Right cardiac atrium (tissue), 5 donors: ENCODE measurements around the gene NUP205. TPM values are rescaled to one million over a fixed set of nuclear protein-coding genes. Genes with fewer than 3 reads are reported as not detected.

Source experiments
- ATAC-seq, 2 donors: fragments of 200-7000 bp; cut with Tn5 transposase; one replicate each; pipeline versions ENCODE4 v1.8.0 to v1.9.1; 2020; ENCODE audit warnings: moderate library complexity in 2 of 2, mild to moderate bottlenecking in 1 of 2
- DNase-seq, 3 donors: peaks; one replicate each; pipeline ENCODE4 v3.0.0-alpha.2; 2020
- H3K27ac ChIP-seq: one replicate; pipeline ENCODE4 v1.5.1; 2013; ENCODE audit warnings: mild to moderate bottlenecking, low read length, control low read depth, moderate library complexity
- H3K27me3 ChIP-seq: one replicate; pipeline ENCODE4 v1.6.1; 2013; ENCODE audit not compliant: control insufficient read depth, insufficient read depth
- H3K4me1 ChIP-seq: one replicate; pipeline ENCODE4 v1.6.1; 2013; ENCODE audit warnings: low read length; ENCODE audit not compliant: control insufficient read depth, insufficient read depth
- H3K4me3 ChIP-seq: one replicate; pipeline ENCODE4 v1.5.1; 2013; ENCODE audit warnings: low read length, control low read depth
- H3K9me3 ChIP-seq: one replicate; pipeline ENCODE4 v1.6.1; 2013; ENCODE audit warnings: low read length; ENCODE audit not compliant: control insufficient read depth
- WGBS: extraction: QIAGEN DNeasy Blood & Tissue Kit; methylation state at CpG from one replicate; pipeline ENCODE4 v1.1.7; 2013; 5-methylcytosine and 5-hydroxymethylcytosine counted together
- intact Hi-C, 4 donors: fragments of 100-400 bp; cut with DNase I; formaldehyde crosslinking; loops; one replicate each; pipeline versions ENCODE4 v1.11.0 to v1.14.0; 2022 to 2023
- polyA plus RNA-seq: library from polyadenylated mRNA; stranded (reverse); fragments of 200-250 nt; gene quantifications from one replicate; pipeline ENCODE4 v1.2.3, GENCODE V29; 2013
- total RNA-seq, 4 donors: library from RNA; stranded (reverse); fragmentation: NEBNext Ultra II Directional; extraction: Animal tissue kit (Norgen Biotek cat#: 25700); gene quantifications; one replicate each; pipeline ENCODE4 v1.2.1, GENCODE V29; 2021
- donor health status: healthy with polysubstance abuse.
- donor health status: DM: no; HTN: yes; CAD: no.
- donor health status: DM: no; HTN: no; CAD: no.
- donor health status: DM: no; HTN: yes; CAD: no; lungs with severe emphysema.
- donor health status: DM: yes; HTN: yes; CAD: no.

NUP205 gene
- total and polyA plus RNA-seq, 5 donors, result 12.2 to 22.1 (median 17.9) TPM

GRCh38 chr7:135519233-135519688, 38.5 kb upstream of the NUP205 start:
- H3K4me3 ChIP-seq, result no peak overlapping the region

DNA sequence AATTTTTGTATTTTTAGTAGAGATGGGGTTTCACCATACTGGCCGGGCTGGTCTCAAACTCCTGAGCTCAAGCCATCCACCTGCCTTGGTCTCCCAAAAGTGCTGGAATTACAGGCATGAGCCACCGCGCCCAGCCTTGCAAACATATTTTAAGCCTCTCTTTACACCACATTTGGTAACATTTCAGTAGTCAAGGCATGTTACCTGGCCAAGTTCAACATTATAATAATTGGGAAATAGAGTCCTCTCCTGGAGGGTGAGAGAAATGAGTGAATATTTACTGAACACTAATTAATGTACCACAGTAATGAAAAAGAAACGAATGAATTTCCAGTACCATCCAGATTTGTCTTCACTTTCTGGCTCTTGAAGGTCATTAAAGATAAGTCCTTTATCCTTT, 37.8 kb upstream of the NUP205 start:
- WGBS, result 89% methylated on average over 4 of the region's 4 CpGs
- no peaks in the 10 kb centered on the region for H3K4me1 ChIP-seq
- DNase-seq (no peak), ATAC-seq (no peak)
- no peak overlapping the region for H3K4me3 ChIP-seq
- H3K27ac ChIP-seq, result no peak overlapping the region
- intact Hi-C loops, result no loop called here
- H3K27me3 ChIP-seq, result no peaks in the 10 kb centered on the region
- no peaks in the 10 kb centered on the region for H3K9me3 ChIP-seq

More at GRCh38 chr7:135519233-135519688, 38.5 kb upstream of the NUP205 start:
- intact Hi-C loops, result no loop called here
- Histone ChIP-seq H3K4me1 (no peaks in the 10 kb centered on the region), H3K27ac (no peak overlapping the region), H3K9me3 (no peaks in the 10 kb centered on the region), H3K27me3 (no peaks in the 10 kb centered on the region)
- DNase-seq, result no peak
- no peak for ATAC-seq

- DNase-seq (no peak), ATAC-seq (no peak)
- Histone ChIP-seq H3K4me3 (no peak overlapping the region), H3K27ac (no peak overlapping the region), H3K9me3 (no peaks in the 10 kb centered on the region), H3K27me3 (no peaks in the 10 kb centered on the region), H3K4me1 (no peaks in the 10 kb centered on the region)
- WGBS, result 91% methylated on average over 6 of the region's 6 CpGs
- intact Hi-C loops, result no loop called here
These were observed 35.2 kb upstream of the NUP205 start for GRCh38 chr7:135522509-135522908.

- intact Hi-C loops, result no loop called here
- no peak overlapping the region for H3K27ac ChIP-seq
- no peaks in the 10 kb centered on the region for H3K9me3 ChIP-seq
- H3K27me3 ChIP-seq, result no peaks in the 10 kb centered on the region
- 93% methylated on average over 1 of the region's 1 CpG for WGBS
- ATAC-seq (no peak), DNase-seq (no peak)
- no peaks in the 10 kb centered on the region for H3K4me1 ChIP-seq
- H3K4me3 ChIP-seq, result no peak overlapping the region
These were observed 34.6 kb upstream of the NUP205 start for GRCh38 chr7:135523146-135523545.

DNA sequence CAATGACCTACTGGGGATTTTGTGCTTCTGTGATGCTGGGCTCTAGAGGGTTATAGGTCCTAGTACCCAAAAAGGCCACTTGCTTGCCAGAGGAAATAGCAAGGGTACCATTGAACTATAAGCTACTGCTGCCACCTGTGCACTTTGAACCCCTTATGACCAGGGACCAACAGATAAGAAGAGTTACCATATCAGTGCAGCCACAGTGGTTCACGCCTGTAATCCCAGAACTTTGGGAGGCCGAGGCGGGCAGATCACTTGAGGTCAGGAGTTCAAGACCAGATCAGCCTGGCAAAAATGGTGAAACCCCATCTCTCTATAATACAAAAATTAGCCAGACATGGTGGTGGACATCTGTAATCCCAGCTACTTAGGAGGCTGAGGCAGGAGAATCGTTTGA, 32.3 kb upstream of the NUP205 start:
- H3K27ac ChIP-seq, result no peak overlapping the region
- no peaks in the 10 kb centered on the region for H3K27me3 ChIP-seq
- intact Hi-C loops, result no loop called here
- H3K9me3 ChIP-seq, result no peaks in the 10 kb centered on the region
- H3K4me1 ChIP-seq, result no peaks in the 10 kb centered on the region
- H3K4me3 ChIP-seq, result no peak overlapping the region
- 91% methylated on average over 4 of the region's 4 CpGs for WGBS
- no peak for DNase-seq
- no peak for ATAC-seq

DNA sequence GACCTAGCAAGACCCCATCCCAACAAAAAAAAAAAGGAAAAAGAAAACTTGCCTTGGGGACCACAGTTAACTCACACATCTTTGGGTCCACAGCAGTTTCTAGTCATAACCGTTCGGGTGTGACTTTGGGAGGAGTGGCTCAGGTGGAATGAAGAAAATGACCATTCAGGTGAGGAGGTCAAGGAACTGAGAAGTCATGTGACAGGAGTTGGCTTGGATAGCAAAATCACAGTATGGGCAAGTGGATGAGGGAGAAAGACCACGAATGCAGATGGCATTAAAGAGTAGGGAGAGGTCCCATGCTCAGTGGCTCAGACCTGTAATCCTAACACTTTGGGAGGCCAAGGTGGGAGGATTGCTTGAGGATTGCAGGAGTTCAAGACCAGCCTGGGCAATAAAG, 30.7 kb upstream of the NUP205 start:
- intact Hi-C loops, result no loop called here
- Histone ChIP-seq H3K4me3 (no peak overlapping the region), H3K27ac (no peak overlapping the region), H3K4me1 (no peaks in the 10 kb centered on the region), H3K27me3 (no peaks in the 10 kb centered on the region), H3K9me3 (no peaks in the 10 kb centered on the region)
- ATAC-seq (no peak), DNase-seq (no peak)
- whole genome bisulfite sequencing, result 92% methylated on average over 3 of the region's 3 CpGs

DNA sequence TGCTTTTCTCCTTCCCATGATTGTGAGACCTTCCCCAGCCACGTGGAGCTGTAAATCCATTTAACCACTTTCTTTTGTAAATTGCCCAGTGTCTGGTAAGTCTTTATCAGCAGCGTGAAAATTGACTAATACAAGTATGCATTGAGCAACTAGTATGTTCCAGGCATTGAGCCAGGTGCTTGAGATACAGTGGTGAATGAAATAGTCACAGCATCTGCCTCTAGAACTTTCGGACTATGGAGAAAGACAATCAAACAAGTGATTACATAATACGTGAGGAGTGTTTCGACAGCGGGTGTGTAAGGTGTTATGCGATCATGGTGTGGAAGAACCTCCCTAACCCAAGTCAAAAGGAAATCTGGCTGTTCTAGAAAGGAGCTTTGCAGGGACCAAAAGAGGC, 21.6 kb upstream of the NUP205 start:
- Histone ChIP-seq H3K4me3 (no peak overlapping the region), H3K27me3 (no peaks in the 10 kb centered on the region), H3K4me1 (no peaks in the 10 kb centered on the region), H3K9me3 (no peaks in the 10 kb centered on the region), H3K27ac (no peak overlapping the region)
- no peak for ATAC-seq
- DNase-seq, result no peak
- intact Hi-C loops, result no loop called here
- WGBS, result 69% methylated on average over 7 of the region's 7 CpGs

DNA sequence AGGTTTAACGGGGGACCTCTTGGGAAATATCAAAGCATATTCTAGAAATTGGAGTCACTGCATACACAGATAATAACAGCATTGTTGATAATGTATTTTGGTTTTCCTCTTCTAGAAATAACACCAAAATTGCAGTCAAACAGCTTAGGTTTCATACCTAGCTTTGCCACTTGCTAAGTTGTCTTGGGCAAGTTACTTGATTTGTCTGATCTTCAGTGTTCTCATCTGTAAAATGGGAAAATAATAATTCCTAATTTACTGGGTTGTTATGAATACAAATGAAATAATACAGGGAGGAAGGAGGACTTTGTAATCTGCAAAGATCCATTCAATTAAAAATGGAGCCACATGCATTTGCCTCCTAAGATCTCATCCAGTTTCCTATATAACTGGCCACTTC, 20.3 kb upstream of the NUP205 start:
- H3K27ac ChIP-seq, result no peak overlapping the region
- ATAC-seq (no peak), DNase-seq (no peak)
- H3K27me3 ChIP-seq, result no peaks in the 10 kb centered on the region
- WGBS, result 82% methylated on average over 1 of the region's 1 CpG
- no peaks in the 10 kb centered on the region for H3K4me1 ChIP-seq
- intact Hi-C loops, result no loop called here
- no peaks in the 10 kb centered on the region for H3K9me3 ChIP-seq
- no peak overlapping the region for H3K4me3 ChIP-seq

DNA sequence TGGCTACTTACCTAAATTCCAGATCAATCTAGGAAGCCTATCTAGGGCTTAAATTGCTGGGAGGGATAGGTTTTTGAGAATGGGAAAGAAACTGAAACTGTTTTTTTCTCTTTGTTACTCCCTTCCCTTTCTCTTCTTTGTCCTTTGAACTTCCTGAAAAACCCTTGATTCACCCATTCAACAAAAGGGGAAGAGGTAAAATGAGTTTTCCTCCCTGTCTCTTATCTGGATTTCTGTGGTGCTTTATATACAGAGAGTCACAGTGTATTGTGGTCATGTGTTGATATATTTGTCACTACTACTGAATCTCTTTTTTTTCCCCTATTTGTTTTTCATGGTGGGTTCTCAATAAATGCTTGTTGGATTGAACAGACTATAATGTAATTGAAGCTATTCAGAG, 19.8 kb upstream of the NUP205 start:
- ATAC-seq (no peak), DNase-seq (no peak)
- Histone ChIP-seq H3K4me1 (no peaks in the 10 kb centered on the region), H3K4me3 (no peak overlapping the region), H3K27me3 (no peaks in the 10 kb centered on the region), H3K9me3 (no peaks in the 10 kb centered on the region), H3K27ac (no peak overlapping the region)
- intact Hi-C loops, result no loop called here

- H3K4me1 ChIP-seq, result no peaks in the 10 kb centered on the region
- intact Hi-C loops, result no loop called here
- ATAC-seq (no peak), DNase-seq (no peak)
- 39% methylated on average over 3 of the region's 3 CpGs for WGBS
- H3K27ac ChIP-seq, result no peak overlapping the region
- H3K9me3 ChIP-seq, result no peaks in the 10 kb centered on the region
- no peak overlapping the region for H3K4me3 ChIP-seq
- H3K27me3 ChIP-seq, result no peaks in the 10 kb centered on the region
These were observed 19.3 kb upstream of the NUP205 start for GRCh38 chr7:135538376-135538775.

DNA sequence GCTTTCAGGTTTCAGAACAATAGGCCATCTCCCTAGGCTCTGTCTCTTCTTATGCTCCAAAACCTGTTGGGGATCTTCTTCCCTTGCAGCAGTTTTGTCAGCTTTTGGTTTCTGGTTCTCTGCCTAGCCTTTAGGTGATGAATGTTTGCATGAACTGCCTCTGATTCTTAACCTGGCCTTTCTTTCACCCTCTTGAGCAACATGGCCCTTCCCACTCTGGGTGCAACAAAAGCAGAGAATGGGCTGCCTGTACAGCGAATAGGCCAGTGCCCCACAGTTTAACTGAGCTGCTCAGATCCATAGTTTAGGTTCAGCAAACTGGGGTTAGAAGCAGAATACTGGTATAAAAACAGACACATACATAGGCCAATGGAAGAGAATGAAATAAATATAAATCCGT, 18.1 kb upstream of the NUP205 start:
- Histone ChIP-seq H3K27ac (no peak overlapping the region), H3K4me1 (no peaks in the 10 kb centered on the region), H3K9me3 (no peaks in the 10 kb centered on the region), H3K27me3 (no peaks in the 10 kb centered on the region), H3K4me3 (no peak overlapping the region)
- intact Hi-C loops, result no loop called here
- WGBS, result 94% methylated on average over 2 of the region's 2 CpGs
- DNase-seq (no peak), ATAC-seq (no peak)

DNA sequence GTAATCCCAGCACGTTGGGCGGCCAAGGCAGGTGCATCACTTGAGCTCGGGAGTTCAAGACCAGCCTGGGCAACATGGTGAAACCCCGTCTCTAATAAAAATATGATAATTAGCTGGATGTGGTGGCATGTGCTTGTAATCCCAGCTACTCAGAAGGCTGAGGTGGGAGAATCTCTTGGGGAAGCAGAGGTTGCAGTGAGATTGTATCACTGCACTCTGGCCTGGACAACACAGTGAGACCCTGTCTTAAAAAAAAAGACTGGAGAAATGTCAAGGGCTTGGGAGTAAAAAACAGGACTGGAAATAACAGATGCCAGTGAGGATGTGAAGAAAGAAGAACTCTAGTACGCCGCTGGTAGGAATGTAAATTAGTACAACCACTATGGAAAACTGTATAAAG, 16.7 kb upstream of the NUP205 start:
- intact Hi-C loops, result no loop called here
- H3K4me3 ChIP-seq, result no peak overlapping the region
- no peaks in the 10 kb centered on the region for H3K27me3 ChIP-seq
- H3K4me1 ChIP-seq, result no peaks in the 10 kb centered on the region
- DNase-seq (no peak), ATAC-seq (no peak)
- no peaks in the 10 kb centered on the region for H3K9me3 ChIP-seq
- H3K27ac ChIP-seq, result no peak overlapping the region
- WGBS, result 94% methylated on average over 6 of the region's 6 CpGs
